DND-41 (cell line): ENCODE measurements around the gene ELAPOR1.

ENCODE experiments used
- ATAC-seq: fragments of 200-7000 bp; cut with Tn5 transposase; 3 replicates; pipeline ENCODE4 v1.9.1; 2021; ENCODE audit warnings: low read depth; ENCODE audit not compliant: insufficient read depth
- DNase-seq: peaks from one replicate; pipeline ENCODE4 v3.0.0-alpha.2; 2020
- H2AFZ ChIP-seq: 2 replicates; pipeline ENCODE4 v1.6.0; 2012; ENCODE audit warnings: low read depth, low read length
- H3K27ac ChIP-seq: 2 replicates; pipeline ENCODE4 v1.5.1; 2012; ENCODE audit warnings: low read length, inconsistent platforms
- H3K27me3 ChIP-seq: fragments of 200-600 bp; sonication (generic); 2 replicates; pipeline ENCODE4 v1.6.0; 2012; ENCODE audit warnings: low read length, mild to moderate bottlenecking, inconsistent platforms; ENCODE audit not compliant: insufficient read depth, poor library complexity
- H3K36me3 ChIP-seq: 2 replicates; pipeline ENCODE4 v1.5.1; 2012; ENCODE audit warnings: low read length, inconsistent platforms; ENCODE audit not compliant: insufficient read depth
- H3K4me1 ChIP-seq: 2 replicates; pipeline ENCODE4 v1.5.1; 2012; ENCODE audit warnings: mild to moderate bottlenecking, low read length; ENCODE audit not compliant: insufficient read depth
- H3K4me2 ChIP-seq: 2 replicates; pipeline ENCODE4 v1.6.0; 2012; ENCODE audit warnings: mild to moderate bottlenecking, moderate library complexity, low read length, inconsistent platforms; ENCODE audit not compliant: insufficient read depth
- H3K4me3 ChIP-seq, 2 experiments: fragments of 200-600 bp in 1 of 2; shearing (Covaris generic) in 1 of 2; 2 replicates each; pipeline ENCODE4 v1.5.1; 2012 to 2016; ENCODE audit warnings: inconsistent platforms in 2 of 2, low read length in 2 of 2, mild to moderate bottlenecking in 2 of 2, low read depth in 1 of 2, moderate library complexity in 1 of 2
- H3K79me2 ChIP-seq: 2 replicates; pipeline ENCODE4 v1.6.0; 2012; ENCODE audit warnings: low read length, inconsistent platforms; ENCODE audit not compliant: insufficient read depth
- H3K9ac ChIP-seq: 2 replicates; pipeline ENCODE4 v1.6.0; 2012; ENCODE audit warnings: low read depth, mild to moderate bottlenecking, inconsistent platforms, low read length, moderate library complexity
- H3K9me3 ChIP-seq: 2 replicates; pipeline ENCODE4 v1.5.1; 2012; ENCODE audit warnings: low read length, moderate library complexity, mild to moderate bottlenecking, inconsistent platforms; ENCODE audit not compliant: insufficient read depth, severe bottlenecking
- H4K20me1 ChIP-seq: 2 replicates; pipeline ENCODE4 v1.6.0; 2012; ENCODE audit warnings: low read length; ENCODE audit not compliant: insufficient read depth
- CTCF ChIP-seq: IDR thresholded peaks from 2 replicates; pipeline ENCODE4 v1.5.1; 2012; ENCODE audit warnings: borderline replicate concordance, low read length, moderate library complexity, mild to moderate bottlenecking; ENCODE audit not compliant: poor library complexity, severe bottlenecking; ENCODE audit errors: extremely low read depth
- EZH2 ChIP-seq: IDR thresholded peaks from 3 replicates; pipeline ENCODE4 v1.6.1; 2012; ENCODE audit warnings: borderline replicate concordance, low read depth, mild to moderate bottlenecking, moderate library complexity, low read length, inconsistent platforms; ENCODE audit not compliant: severe bottlenecking

The ELAPOR1 gene

GRCh38 chr1:109111386-109112055, 2.4 kb upstream of the ELAPOR1 start:
- DNase-seq (no peak), ATAC-seq (no peak)
- Histone ChIP-seq H3K36me3 (no peaks in the 10 kb centered on the region), H3K4me3 (no peak overlapping the region), H3K27ac (no peak overlapping the region), H3K4me2 (no peak overlapping the region), H2AFZ (no peak overlapping the region), H3K9me3 (no peaks in the 10 kb centered on the region), H3K9ac (no peak overlapping the region), H3K79me2 (no peaks in the 10 kb centered on the region), H4K20me1 (no peaks in the 10 kb centered on the region; the same call in 1 of the 2 replicates), H3K4me1 (peaks cover 10% of the 10 kb centered on the region), H3K27me3 (peaks cover 48% of the 10 kb centered on the region)
- no peak for TF ChIP-seq CTCF
- no peak for TF ChIP-seq EZH2

- H3K4me3 ChIP-seq, result no peak overlapping the region
- ATAC-seq (peak; percentile 48; the same call in 1 of the 3 replicates), DNase-seq (no peak)
- H4K20me1 ChIP-seq, result no peaks in the 10 kb centered on the region; the same call in 1 of the 2 replicates
- H3K27me3 ChIP-seq, result peaks cover 48% of the 10 kb centered on the region
- peaks cover 10% of the 10 kb centered on the region for H3K4me1 ChIP-seq
- H3K79me2 ChIP-seq, result no peaks in the 10 kb centered on the region
- H3K27ac ChIP-seq, result no peak overlapping the region
- no peaks in the 10 kb centered on the region for H3K9me3 ChIP-seq
- no peak overlapping the region for H3K9ac ChIP-seq
- no peaks in the 10 kb centered on the region for H3K36me3 ChIP-seq
- H2AFZ ChIP-seq, result no peak overlapping the region
- TF ChIP-seq EZH2 (no peak), CTCF (peak; percentile 60)
- peak overlapping the region; percentile 51; the same call in 1 of the 2 replicates for H3K4me2 ChIP-seq
Measured at GRCh38 chr1:109112056-109112651, 1.8 kb upstream of the ELAPOR1 start.

- H2AFZ ChIP-seq, result peak overlapping the region; percentile 52
- no peaks in the 10 kb centered on the region for H3K9me3 ChIP-seq
- no peaks in the 10 kb centered on the region for H3K36me3 ChIP-seq
- H3K4me3 ChIP-seq, result no peak overlapping the region
- ATAC-seq, result peak; percentile 91
- no peaks in the 10 kb centered on the region for H3K79me2 ChIP-seq
- peaks cover 48% of the 10 kb centered on the region for H3K27me3 ChIP-seq
- no peak overlapping the region for H3K9ac ChIP-seq
- H3K27ac ChIP-seq, result no peak overlapping the region
- no peak for TF ChIP-seq EZH2
- TF ChIP-seq CTCF, result peak; percentile 91
- H3K4me1 ChIP-seq, result peaks cover 10% of the 10 kb centered on the region
- peak; percentile 85 for DNase-seq
- no peaks in the 10 kb centered on the region; the same call in 1 of the 2 replicates for H4K20me1 ChIP-seq
- H3K4me2 ChIP-seq, result peak overlapping the region; percentile 51; the same call in 1 of the 2 replicates
Measured at GRCh38 chr1:109112652-109113285, 1.1 kb upstream of the ELAPOR1 start.
